Measurements from ENCODE around the gene SRSF1.

The SRSF1 gene

GRCh38 chr17:58004060-58004459 is 3.0 kb downstream of the SRSF1 start:
- TF ChIP-seq POLR2A (IDR thresholded peaks at IDR 0.05; ENCODE audit: low read length) (no peak), GATA1 (IDR thresholded peaks at IDR 0.05; ENCODE audit: low read depth, low read length) (no peak)
- DNase-seq = peak in 1 of 2 experiments; percentile 43

GRCh38 chr17:58002973-58003372 is 4.1 kb downstream of the SRSF1 start:
- no peak for DNase-seq
- TF ChIP-seq GATA1 (IDR thresholded peaks at IDR 0.05; ENCODE audit: low read depth, low read length) (no peak), POLR2A (IDR thresholded peaks at IDR 0.05; ENCODE audit: low read length) (no peak)

GRCh38 chr17:58002154-58002948 is 4.7 kb downstream of the SRSF1 start:
- no peak for DNase-seq
- TF ChIP-seq GATA1 (IDR thresholded peaks at IDR 0.05; ENCODE audit: low read depth, low read length) (no peak), POLR2A (IDR thresholded peaks at IDR 0.05; ENCODE audit: low read length) (no peak)

GRCh38 chr17:58001461-58002124 is 5.5 kb downstream of the SRSF1 start:
- TF ChIP-seq GATA1 (IDR thresholded peaks at IDR 0.05; ENCODE audit: low read depth, low read length) (no peak), POLR2A (IDR thresholded peaks at IDR 0.05; ENCODE audit: low read length) (peak; percentile 34)

GRCh38 chr17:57999496-58000017 is 7.5 kb downstream of the SRSF1 start:
- DNase-seq = peak; percentile 79 to 89
- peak; percentile 49 for TF ChIP-seq POLR2A (IDR thresholded peaks at IDR 0.05; ENCODE audit: low read length)
- TF ChIP-seq GATA1 (IDR thresholded peaks at IDR 0.05; ENCODE audit: low read depth, low read length) = no peak

More at GRCh38 chr17:58001461-58002124, 5.5 kb downstream of the SRSF1 start:
- DNase-seq = no peak

GRCh38 chr17:57999010-57999495 is 8.0 kb downstream of the SRSF1 start:
- no peak for TF ChIP-seq GATA1 (IDR thresholded peaks at IDR 0.05; ENCODE audit: low read depth, low read length)
- no peak for TF ChIP-seq POLR2A (IDR thresholded peaks at IDR 0.05; ENCODE audit: low read length)
- DNase-seq = no peak

- peak in 1 of 2 experiments; percentile 15 for DNase-seq
- TF ChIP-seq GATA1 (IDR thresholded peaks at IDR 0.05; ENCODE audit: low read depth, low read length) (no peak), POLR2A (IDR thresholded peaks at IDR 0.05; ENCODE audit: low read length) (no peak)
These were observed 9.8 kb downstream of the SRSF1 start for GRCh38 chr17:57997085-57997809.

GRCh38 chr17:57995076-57995956 is 11.7 kb downstream of the SRSF1 start:
- DNase-seq = peak; percentile 75 to 77

GRCh38 chr17:57994436-57994835 is 12.6 kb downstream of the SRSF1 start:
- TF ChIP-seq GATA1 (IDR thresholded peaks at IDR 0.05; ENCODE audit: low read depth, low read length) (no peak), POLR2A (IDR thresholded peaks at IDR 0.05; ENCODE audit: low read length) (no peak)
- no peak for DNase-seq

More at GRCh38 chr17:57995076-57995956, 11.7 kb downstream of the SRSF1 start:
- TF ChIP-seq POLR2A (IDR thresholded peaks at IDR 0.05; ENCODE audit: low read length) = peak; percentile 57
- TF ChIP-seq GATA1 (IDR thresholded peaks at IDR 0.05; ENCODE audit: low read depth, low read length) = no peak

GRCh38 chr17:57993471-57994365 is 13.3 kb downstream of the SRSF1 start:
- DNase-seq = no peak

GRCh38 chr17:57991537-57991936 is 15.5 kb downstream of the SRSF1 start:
- no peak for TF ChIP-seq GATA1 (IDR thresholded peaks at IDR 0.05; ENCODE audit: low read depth, low read length)
- TF ChIP-seq POLR2A (IDR thresholded peaks at IDR 0.05; ENCODE audit: low read length) = peak; percentile 31
- peak; percentile 19 to 25 for DNase-seq

More at GRCh38 chr17:57993471-57994365, 13.3 kb downstream of the SRSF1 start:
- TF ChIP-seq GATA1 (IDR thresholded peaks at IDR 0.05; ENCODE audit: low read depth, low read length) (no peak), POLR2A (IDR thresholded peaks at IDR 0.05; ENCODE audit: low read length) (peak; percentile 28)

GRCh38 chr17:57990037-57990436 is 17.0 kb downstream of the SRSF1 start:
- no peak for TF ChIP-seq POLR2A (IDR thresholded peaks at IDR 0.05; ENCODE audit: low read length)
- TF ChIP-seq GATA1 (IDR thresholded peaks at IDR 0.05; ENCODE audit: low read depth, low read length) = no peak
- DNase-seq = no peak
